ENCODE results near the gene HDAC8.

HDAC8 gene

GRCh38 chrX:72470532-72471223 lies 102.0 kb downstream of the HDAC8 start:
- Histone ChIP-seq H2BK15ac (ENCODE audit: low read length) (no peak overlapping the region), H3K36me3 (replicated peaks in 1 of 2; ENCODE audit: control insufficient read depth in 2 of 2, insufficient read depth in 2 of 2, low read length in 2 of 2) (peaks cover 0 to 4% of the 10 kb centered on the region in 2 donors), H2AK5ac (ENCODE audit: low read depth, low read length) (no peak overlapping the region), H2BK5ac (ENCODE audit: low read length) (no peak overlapping the region), H3K27me3 (ENCODE audit: control insufficient read depth in 3 of 3, insufficient read depth in 3 of 3, low read depth in 1 of 3, low read length in 3 of 3) (peaks cover 0 to 6% (median 0%) of the 10 kb centered on the region in 3 experiments), H2BK120ac (ENCODE audit: low read depth, low read length) (no peak overlapping the region), H3K23ac (ENCODE audit: low read depth, low read length, poor library complexity) (no peak overlapping the region), H3K14ac (ENCODE audit: low read length) (no peak overlapping the region), H3K4me3 (ENCODE audit: low read length in 2 of 2) (no peak overlapping the region), H2BK12ac (ENCODE audit: low read length) (no peak overlapping the region), H4K8ac (ENCODE audit: low read depth, low read length) (no peak overlapping the region), H3K18ac (ENCODE audit: low read length) (no peak overlapping the region), H3K9ac (ENCODE audit: low read depth, low read length, poor library complexity) (no peak overlapping the region), H3K27ac (replicated peaks; ENCODE audit: low read length) (no peak overlapping the region), H2AFZ (ENCODE audit: low read length) (no peak overlapping the region), H3K9me3 (replicated peaks in 1 of 2; ENCODE audit: control insufficient read depth in 2 of 2, insufficient read depth in 1 of 2, low read depth in 1 of 2, low read length in 2 of 2) (no peaks in the 10 kb centered on the region), H3K4me2 (ENCODE audit: insufficient read depth, low read length, poor library complexity, severe bottlenecking) (no peak overlapping the region), H3K4ac (ENCODE audit: low read length) (no peak overlapping the region), H3K79me1 (ENCODE audit: low read depth, low read length) (no peaks in the 10 kb centered on the region), H3K4me1 (ENCODE audit: control insufficient read depth in 2 of 2, insufficient read depth in 1 of 2, low read depth in 1 of 2, low read length in 2 of 2) (no peaks in the 10 kb centered on the region), H4K91ac (ENCODE audit: low read depth, low read length, poor library complexity) (no peak overlapping the region)
- WGBS, 2 donors (ENCODE audit: extremely low coverage in 2 of 2, insufficient read length in 2 of 2, insufficient replicate concordance in 1 of 2) = no CpG with 5 or more reads among the region's 3 CpGs
- no peak for DNase-seq (ENCODE audit: low spot score)

DNA sequence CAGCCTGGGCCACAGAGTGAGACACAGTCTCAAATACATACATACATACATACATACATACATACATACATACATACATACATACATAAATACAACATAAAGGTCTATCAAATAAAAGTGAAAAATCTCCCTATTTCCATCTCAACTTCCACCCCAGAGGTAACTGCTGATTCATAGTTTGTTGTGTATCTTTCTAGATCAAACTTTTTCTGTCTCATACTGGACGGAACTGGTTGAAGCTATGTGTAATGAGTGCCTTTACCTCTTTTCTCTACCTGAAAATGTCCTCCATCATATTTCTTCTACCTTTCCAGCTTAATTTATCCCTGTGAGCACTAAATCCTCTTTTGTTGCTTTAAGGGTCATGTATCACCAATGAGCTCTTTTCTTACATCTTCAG lies 102.5 kb downstream of the HDAC8 start:
- H3K4me3 ChIP-seq (ENCODE audit: low read length in 2 of 2) = no peak overlapping the region
- no peak overlapping the region for H4K8ac ChIP-seq (ENCODE audit: low read depth, low read length)
- no peak overlapping the region for H2AK5ac ChIP-seq (ENCODE audit: low read depth, low read length)
- H3K4me1 ChIP-seq (ENCODE audit: control insufficient read depth in 2 of 2, insufficient read depth in 1 of 2, low read depth in 1 of 2, low read length in 2 of 2) = no peaks in the 10 kb centered on the region
- no peak overlapping the region for H2BK120ac ChIP-seq (ENCODE audit: low read depth, low read length)
- H3K9me3 ChIP-seq (replicated peaks in 1 of 2; ENCODE audit: control insufficient read depth in 2 of 2, insufficient read depth in 1 of 2, low read depth in 1 of 2, low read length in 2 of 2) = no peaks in the 10 kb centered on the region
- H3K18ac ChIP-seq (ENCODE audit: low read length) = no peak overlapping the region
- no peak overlapping the region for H3K14ac ChIP-seq (ENCODE audit: low read length)
- no CpG with 5 or more reads among the region's 1 CpG for WGBS, 2 donors (ENCODE audit: extremely low coverage in 2 of 2, insufficient read length in 2 of 2, insufficient replicate concordance in 1 of 2)
- DNase-seq (ENCODE audit: low spot score) = no peak
- peaks cover 0 to 4% of the 10 kb centered on the region in 2 donors for H3K36me3 ChIP-seq (replicated peaks in 1 of 2; ENCODE audit: control insufficient read depth in 2 of 2, insufficient read depth in 2 of 2, low read length in 2 of 2)
- H3K27me3 ChIP-seq (ENCODE audit: control insufficient read depth in 3 of 3, insufficient read depth in 3 of 3, low read depth in 1 of 3, low read length in 3 of 3) = peaks cover 0 to 6% (median 0%) of the 10 kb centered on the region in 3 experiments
- H3K23ac ChIP-seq (ENCODE audit: low read depth, low read length, poor library complexity) = no peak overlapping the region
- no peak overlapping the region for H3K9ac ChIP-seq (ENCODE audit: low read depth, low read length, poor library complexity)
- no peak overlapping the region for H2AFZ ChIP-seq (ENCODE audit: low read length)
- H3K4me2 ChIP-seq (ENCODE audit: insufficient read depth, low read length, poor library complexity, severe bottlenecking) = no peak overlapping the region
- H3K79me1 ChIP-seq (ENCODE audit: low read depth, low read length) = no peaks in the 10 kb centered on the region
- H2BK12ac ChIP-seq (ENCODE audit: low read length) = no peak overlapping the region
- H2BK5ac ChIP-seq (ENCODE audit: low read length) = no peak overlapping the region
- no peak overlapping the region for H3K4ac ChIP-seq (ENCODE audit: low read length)
- no peak overlapping the region for H2BK15ac ChIP-seq (ENCODE audit: low read length)
- H4K91ac ChIP-seq (ENCODE audit: low read depth, low read length, poor library complexity) = no peak overlapping the region
- no peak overlapping the region for H3K27ac ChIP-seq (replicated peaks; ENCODE audit: low read length)

GRCh38 chrX:72468607-72469006 lies 104.0 kb downstream of the HDAC8 start:
- Histone ChIP-seq H4K91ac (ENCODE audit: low read depth, low read length, poor library complexity) (no peak overlapping the region), H4K8ac (ENCODE audit: low read depth, low read length) (no peak overlapping the region), H2BK120ac (ENCODE audit: low read depth, low read length) (no peak overlapping the region), H3K4me1 (ENCODE audit: control insufficient read depth in 2 of 2, insufficient read depth in 1 of 2, low read depth in 1 of 2, low read length in 2 of 2) (no peaks in the 10 kb centered on the region), H3K23ac (ENCODE audit: low read depth, low read length, poor library complexity) (no peak overlapping the region), H3K79me1 (ENCODE audit: low read depth, low read length) (no peaks in the 10 kb centered on the region), H3K9ac (ENCODE audit: low read depth, low read length, poor library complexity) (no peak overlapping the region), H2AK5ac (ENCODE audit: low read depth, low read length) (no peak overlapping the region), H3K27me3 (ENCODE audit: control insufficient read depth in 3 of 3, insufficient read depth in 3 of 3, low read depth in 1 of 3, low read length in 3 of 3) (peaks cover 0 to 6% (median 0%) of the 10 kb centered on the region in 3 experiments), H3K14ac (ENCODE audit: low read length) (no peak overlapping the region), H3K9me3 (replicated peaks in 1 of 2; ENCODE audit: control insufficient read depth in 2 of 2, insufficient read depth in 1 of 2, low read depth in 1 of 2, low read length in 2 of 2) (no peaks in the 10 kb centered on the region), H2BK12ac (ENCODE audit: low read length) (no peak overlapping the region), H3K4ac (ENCODE audit: low read length) (no peak overlapping the region), H2AFZ (ENCODE audit: low read length) (no peak overlapping the region), H2BK5ac (ENCODE audit: low read length) (no peak overlapping the region), H3K4me3 (ENCODE audit: low read length in 2 of 2) (no peak overlapping the region), H3K36me3 (replicated peaks in 1 of 2; ENCODE audit: control insufficient read depth in 2 of 2, insufficient read depth in 2 of 2, low read length in 2 of 2) (peaks cover 2 to 11% of the 10 kb centered on the region in 2 donors), H3K27ac (replicated peaks; ENCODE audit: low read length) (no peak overlapping the region), H3K18ac (ENCODE audit: low read length) (no peak overlapping the region), H3K4me2 (ENCODE audit: insufficient read depth, low read length, poor library complexity, severe bottlenecking) (no peak overlapping the region), H2BK15ac (ENCODE audit: low read length) (no peak overlapping the region)
- WGBS, 2 donors (ENCODE audit: extremely low coverage in 2 of 2, insufficient read length in 2 of 2, insufficient replicate concordance in 1 of 2) = no CpG with 5 or more reads among the region's 2 CpGs
- no peak for DNase-seq (ENCODE audit: low spot score)

DNA sequence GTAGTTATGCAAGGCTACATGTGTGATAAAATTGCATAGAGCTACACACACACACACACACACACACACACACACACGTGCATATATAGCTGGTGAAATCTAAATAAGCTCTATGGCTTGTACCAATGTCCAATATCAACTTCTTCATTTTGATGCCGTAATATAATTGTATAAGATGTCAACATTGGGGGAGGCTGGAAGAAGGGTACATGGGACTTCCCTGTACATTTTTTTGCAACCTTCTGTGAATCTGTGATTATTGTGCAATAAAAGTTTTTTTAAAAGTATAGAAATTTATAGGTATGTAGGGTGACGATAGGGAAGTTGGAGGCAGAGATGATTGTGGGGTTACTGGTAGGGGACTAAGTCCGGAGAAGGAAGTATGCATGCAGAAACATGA lies 105.5 kb downstream of the HDAC8 start:
- no peak overlapping the region for H3K23ac ChIP-seq (ENCODE audit: low read depth, low read length, poor library complexity)
- H3K36me3 ChIP-seq (replicated peaks in 1 of 2; ENCODE audit: control insufficient read depth in 2 of 2, insufficient read depth in 2 of 2, low read length in 2 of 2) = peaks cover 2 to 12% of the 10 kb centered on the region in 2 donors
- DNase-seq (ENCODE audit: low spot score) = no peak

More for the DNA sequence above, 105.5 kb downstream of the HDAC8 start:
- no peak overlapping the region for H3K4me3 ChIP-seq (ENCODE audit: low read length in 2 of 2)
- H2BK15ac ChIP-seq (ENCODE audit: low read length) = no peak overlapping the region
- H3K27me3 ChIP-seq (ENCODE audit: control insufficient read depth in 3 of 3, insufficient read depth in 3 of 3, low read depth in 1 of 3, low read length in 3 of 3) = peaks cover 0 to 6% (median 0%) of the 10 kb centered on the region in 3 experiments
- no peak overlapping the region for H2AK5ac ChIP-seq (ENCODE audit: low read depth, low read length)
- no peaks in the 10 kb centered on the region for H3K79me1 ChIP-seq (ENCODE audit: low read depth, low read length)
- H3K18ac ChIP-seq (ENCODE audit: low read length) = no peak overlapping the region
- no peak overlapping the region for H2AFZ ChIP-seq (ENCODE audit: low read length)
- no peaks in the 10 kb centered on the region for H3K9me3 ChIP-seq (replicated peaks in 1 of 2; ENCODE audit: control insufficient read depth in 2 of 2, insufficient read depth in 1 of 2, low read depth in 1 of 2, low read length in 2 of 2)
- H3K27ac ChIP-seq (replicated peaks; ENCODE audit: low read length) = no peak overlapping the region
- H4K8ac ChIP-seq (ENCODE audit: low read depth, low read length) = no peak overlapping the region
- no peak overlapping the region for H4K91ac ChIP-seq (ENCODE audit: low read depth, low read length, poor library complexity)
- no peak overlapping the region for H3K9ac ChIP-seq (ENCODE audit: low read depth, low read length, poor library complexity)
- no peak overlapping the region for H3K4ac ChIP-seq (ENCODE audit: low read length)
- H2BK5ac ChIP-seq (ENCODE audit: low read length) = no peak overlapping the region
- H3K4me1 ChIP-seq (ENCODE audit: control insufficient read depth in 2 of 2, insufficient read depth in 1 of 2, low read depth in 1 of 2, low read length in 2 of 2) = no peaks in the 10 kb centered on the region
- no peak overlapping the region for H2BK120ac ChIP-seq (ENCODE audit: low read depth, low read length)
- no peak overlapping the region for H3K14ac ChIP-seq (ENCODE audit: low read length)
- 100% methylated on average over 1 of the region's 4 CpGs; no CpG with 5 or more reads in 1 of the 2 donors for WGBS, 2 donors (ENCODE audit: extremely low coverage in 2 of 2, insufficient read length in 2 of 2, insufficient replicate concordance in 1 of 2)
- H2BK12ac ChIP-seq (ENCODE audit: low read length) = no peak overlapping the region
- H3K4me2 ChIP-seq (ENCODE audit: insufficient read depth, low read length, poor library complexity, severe bottlenecking) = no peak overlapping the region
